ENCODE measurements around the gene PAK6. TPM values are rescaled to one million over a fixed set of nuclear protein-coding genes. Genes with fewer than 3 reads are reported as not detected.

The PAK6 gene
- total RNA-seq, 1 donor = 0.09 TPM

GRCh38 chr15:40276927-40277326, 38.1 kb downstream of the PAK6 start:
- DNase-seq (ENCODE audit: low read depth) = no peak
- H3K4me3 ChIP-seq (ENCODE audit: low read depth, low read length) = no peak overlapping the region
- no peak for TF ChIP-seq CTCF (IDR thresholded peaks at IDR 0.05; ENCODE audit: insufficient read depth, low read length)

GRCh38 chr15:40277471-40277870, 38.6 kb downstream of the PAK6 start:
- no peak for TF ChIP-seq CTCF (IDR thresholded peaks at IDR 0.05; ENCODE audit: insufficient read depth, low read length)
- no peak overlapping the region for H3K4me3 ChIP-seq (ENCODE audit: low read depth, low read length)
- no peak for DNase-seq (ENCODE audit: low read depth)

- no peak for TF ChIP-seq CTCF (IDR thresholded peaks at IDR 0.05; ENCODE audit: insufficient read depth, low read length)
- H3K4me3 ChIP-seq (ENCODE audit: low read depth, low read length) = no peak overlapping the region
- DNase-seq (ENCODE audit: low read depth) = no peak
These were observed 39.2 kb downstream of the PAK6 start for GRCh38 chr15:40278026-40278425.

- TF ChIP-seq CTCF (IDR thresholded peaks at IDR 0.05; ENCODE audit: insufficient read depth, low read length) = peak; percentile 98
- peak; percentile 53 for DNase-seq (ENCODE audit: low read depth)
These were observed 40.7 kb downstream of the PAK6 start for GRCh38 chr15:40279437-40280141.

GRCh38 chr15:40280260-40281056, 41.6 kb downstream of the PAK6 start:
- DNase-seq (ENCODE audit: low read depth) = no peak
- TF ChIP-seq CTCF (IDR thresholded peaks at IDR 0.05; ENCODE audit: insufficient read depth, low read length) = no peak
- no peak overlapping the region for H3K4me3 ChIP-seq (ENCODE audit: low read depth, low read length)

More at GRCh38 chr15:40279437-40280141, 40.7 kb downstream of the PAK6 start:
- H3K4me3 ChIP-seq (ENCODE audit: low read depth, low read length) = no peak overlapping the region

GRCh38 chr15:40281057-40281800, 42.4 kb downstream of the PAK6 start:
- no peak for DNase-seq (ENCODE audit: low read depth)
- H3K4me3 ChIP-seq (ENCODE audit: low read depth, low read length) = no peak overlapping the region
- no peak for TF ChIP-seq CTCF (IDR thresholded peaks at IDR 0.05; ENCODE audit: insufficient read depth, low read length)

All from fibroblast of the aortic adventitia (primary cell).